ENCODE measurements around the gene RASAL2.

GRCh38 chr1:178352790-178353416, 259.0 kb downstream of the RASAL2 start:
- no peak for TF ChIP-seq ZNF445 (CRISPR knock-in tag; IDR thresholded peaks at IDR 0.05; ENCODE audit: low read depth)
- no peak for TF ChIP-seq EP300 (IDR thresholded peaks at IDR 0.05; ENCODE audit: low read length)

Data from K562 (cell line).